Activated CD4-positive, alpha-beta T cell treated with anti-CD3 and anti-CD28 coated beads for 36 hours (primary cell): ENCODE measurements around the gene EMSY. TPM values are rescaled to one million over a fixed set of nuclear protein-coding genes. Genes with fewer than 3 reads are reported as not detected.
"Not testable (repeated sequence)": the region's sequence is repeated elsewhere in the genome, so short reads cannot be mapped to it uniquely, and the experiment has no call there.

Experiments used
- ATAC-seq: fragments of 200-7000 bp; cut with Tn5 transposase; one replicate; pipeline ENCODE4 v1.10.0; 2021; ENCODE audit warnings: mild to moderate bottlenecking, moderate library complexity
- CTCF ChIA-PET: fragments of 350-600 bp; sonication (Branson Sonifier 250); formaldehyde crosslinking; loops from one replicate; lab custom pipeline; 2021; ENCODE audit warnings: antibody characterized with exemption; lab: Charles Lee
- POLR2A ChIA-PET: fragments of 350-600 bp; sonication (Branson Sonifier 250); formaldehyde crosslinking; loops from one replicate; lab custom pipeline; 2021; ENCODE audit warnings: antibody characterized with exemption, inconsistent platforms; lab: Charles Lee
- DNase-seq: peaks from one replicate; pipeline ENCODE4 v3.0.0-alpha.2; 2020
- H3K27ac Mint-ChIP-seq: one replicate; pipeline ENCODE4 v1.8.0; 2021; ENCODE audit warnings: mixed read lengths
- H3K27me3 Mint-ChIP-seq: one replicate; pipeline ENCODE4 v1.8.0; 2021; ENCODE audit warnings: mixed read lengths
- H3K36me3 Mint-ChIP-seq: one replicate; pipeline ENCODE4 v1.8.0; 2021; ENCODE audit warnings: low read depth, mixed read lengths
- H3K4me1 Mint-ChIP-seq: one replicate; pipeline ENCODE4 v1.8.0; 2021; ENCODE audit warnings: mixed read lengths
- H3K4me3 Mint-ChIP-seq: one replicate; pipeline ENCODE4 v1.8.0; 2021; ENCODE audit warnings: mild to moderate bottlenecking, moderate library complexity, mixed read lengths
- H3K9me3 Mint-ChIP-seq: one replicate; pipeline ENCODE4 v1.8.0; 2021; ENCODE audit warnings: low read depth, mixed read lengths
- intact Hi-C, 2 experiments: fragments of 100-400 bp; cut with DNase I in 1 of 2; cut with micrococcal nuclease in 1 of 2; formaldehyde crosslinking; loops; one replicate each; pipeline versions ENCODE4 v1.14.2 to v1.15.1; 2022 to 2024; cut with DNase I, micrococcal nuclease
- total RNA-seq, 2 experiments: library from RNA; stranded (reverse); gene quantifications; one replicate each; pipeline ENCODE4 v1.2.3, GENCODE V29; 2021

Gene EMSY
- total RNA-seq, 2 experiments from 2014 or later: 28.5 to 35.4 TPM

- Mint-ChIP-seq H3K4me1 (peaks cover 14% of the 10 kb centered on the region), H3K4me3 (no peak overlapping the region), H3K27me3 (peaks cover 9% of the 10 kb centered on the region), H3K27ac (no peak overlapping the region), H3K9me3 (no peaks in the 10 kb centered on the region), H3K36me3 (no peaks in the 10 kb centered on the region)
- POLR2A ChIA-PET: no interaction called here
- ATAC-seq (no peak), DNase-seq (no peak)
- CTCF ChIA-PET: no interaction called here
- intact Hi-C loops: no loop called here
Measured at GRCh38 chr11:76558891-76559290, 114.1 kb downstream of the EMSY start.

GRCh38 chr11:76559346-76559745 lies 114.5 kb downstream of the EMSY start:
- POLR2A ChIA-PET: no interaction called here

DNA sequence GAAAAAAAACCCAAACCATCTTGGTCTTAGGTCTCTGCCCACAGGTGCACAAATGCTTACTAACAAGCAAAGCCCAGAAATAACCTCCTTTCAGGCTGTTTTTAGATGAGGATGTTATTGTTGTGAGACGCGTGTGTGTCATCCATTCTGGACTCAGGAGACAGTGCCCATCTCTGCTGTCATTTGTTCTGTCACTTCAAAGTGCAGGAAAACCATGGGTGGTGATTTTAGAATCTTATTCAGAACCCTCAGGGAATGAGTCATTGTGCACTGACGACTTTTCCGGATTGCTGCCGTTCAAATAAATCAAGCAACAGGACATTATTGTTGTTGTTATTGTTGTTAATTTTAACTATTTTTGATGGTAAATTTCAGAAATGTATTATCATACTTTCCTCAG lies 115.4 kb downstream of the EMSY start:
- POLR2A ChIA-PET: no interaction called here
- peaks cover 15% of the 10 kb centered on the region for H3K27me3 Mint-ChIP-seq
- intact Hi-C loops: no loop called here

More at GRCh38 chr11:76559346-76559745, 114.5 kb downstream of the EMSY start:
- Mint-ChIP-seq H3K9me3 (no peaks in the 10 kb centered on the region), H3K4me1 (peaks cover 13% of the 10 kb centered on the region), H3K36me3 (no peaks in the 10 kb centered on the region), H3K4me3 (no peak overlapping the region), H3K27me3 (peaks cover 12% of the 10 kb centered on the region), H3K27ac (no peak overlapping the region)
- intact Hi-C loops: no loop called here
- DNase-seq (no peak), ATAC-seq (no peak)
- CTCF ChIA-PET: no interaction called here

GRCh38 chr11:76561245-76561644 lies 116.4 kb downstream of the EMSY start:
- ATAC-seq (no peak), DNase-seq (no peak)
- no peaks in the 10 kb centered on the region for H3K36me3 Mint-ChIP-seq
- no peak overlapping the region for H3K4me3 Mint-ChIP-seq
- H3K4me1 Mint-ChIP-seq: peaks cover 13% of the 10 kb centered on the region
- intact Hi-C loops: no loop called here
- ChIA-PET POLR2A (no interaction called here), CTCF (interaction anchor here (0.7 to 1.2 kb wide), 2 partner anchors 8 to 160 kb away, joined by 3 read pairs; no protein-coding TSS in a partner anchor)
- peak overlapping the region; percentile 20 for H3K27ac Mint-ChIP-seq
- peaks cover 15% of the 10 kb centered on the region for H3K27me3 Mint-ChIP-seq
- no peaks in the 10 kb centered on the region for H3K9me3 Mint-ChIP-seq

More for the DNA sequence above, 115.4 kb downstream of the EMSY start:
- Mint-ChIP-seq H3K4me1 (peaks cover 13% of the 10 kb centered on the region), H3K4me3 (no peak overlapping the region), H3K36me3 (no peaks in the 10 kb centered on the region), H3K9me3 (no peaks in the 10 kb centered on the region), H3K27ac (no peak overlapping the region)
- CTCF ChIA-PET: interaction anchor here (0.6 to 1.2 kb wide), 2 partner anchors 9 to 40 kb away, joined by 3 read pairs; no protein-coding TSS in a partner anchor
- DNase-seq: peak; percentile 22
- peak; percentile 96 for ATAC-seq

DNA sequence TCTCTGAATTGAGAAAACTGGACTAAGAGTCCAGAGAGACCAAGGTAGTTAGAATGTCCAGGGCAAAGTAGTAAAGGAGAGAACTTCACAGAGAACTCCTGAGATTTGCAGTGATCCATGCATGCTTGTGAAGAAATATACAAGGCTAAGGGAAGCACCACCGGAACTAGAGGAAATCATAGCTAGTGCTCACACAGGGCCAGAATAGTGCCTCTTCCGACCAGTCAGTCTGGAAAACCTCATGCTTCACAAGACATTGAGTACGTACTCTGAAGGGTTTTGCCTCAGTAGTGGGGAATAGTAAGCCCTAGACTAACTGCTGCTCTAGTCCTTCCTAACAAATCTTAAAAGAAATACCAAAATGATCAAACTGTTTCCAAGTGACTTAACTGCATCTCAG lies 117.7 kb downstream of the EMSY start:
- CTCF ChIA-PET: no interaction called here
- intact Hi-C loops: no loop called here
- Mint-ChIP-seq H3K9me3 (no peaks in the 10 kb centered on the region), H3K4me3 (no peak overlapping the region), H3K36me3 (no peaks in the 10 kb centered on the region), H3K27ac (no peak overlapping the region), H3K4me1 (peaks cover 15% of the 10 kb centered on the region), H3K27me3 (peaks cover 15% of the 10 kb centered on the region)
- POLR2A ChIA-PET: no interaction called here
- DNase-seq (no peak), ATAC-seq (no peak)

GRCh38 chr11:76564364-76564763 lies 119.5 kb downstream of the EMSY start:
- no peak for DNase-seq
- no peaks in the 10 kb centered on the region for H3K9me3 Mint-ChIP-seq
- CTCF ChIA-PET: interaction anchor here (0.7 kb wide), 1 partner anchor 51 kb away, joined by 3 read pairs; no protein-coding TSS in a partner anchor
- POLR2A ChIA-PET: no interaction called here
- H3K36me3 Mint-ChIP-seq: no peaks in the 10 kb centered on the region
- intact Hi-C loops: no loop called here
- peaks cover 14% of the 10 kb centered on the region for H3K27me3 Mint-ChIP-seq
- peaks cover 17% of the 10 kb centered on the region for H3K4me1 Mint-ChIP-seq
- no peak for ATAC-seq
- no peak overlapping the region for H3K27ac Mint-ChIP-seq
- no peak overlapping the region for H3K4me3 Mint-ChIP-seq

- intact Hi-C loops: no loop called here
- Mint-ChIP-seq H3K36me3 (no peaks in the 10 kb centered on the region), H3K4me3 (no peak overlapping the region), H3K27ac (no peak overlapping the region), H3K4me1 (peaks cover 7% of the 10 kb centered on the region), H3K27me3 (peaks cover 14% of the 10 kb centered on the region), H3K9me3 (no peaks in the 10 kb centered on the region)
- POLR2A ChIA-PET: interaction anchor here (0.5 kb wide), 1 partner anchor 21 kb away, joined by 3 read pairs; no protein-coding TSS in a partner anchor
- ATAC-seq: peak; percentile 57
- DNase-seq: no peak
- CTCF ChIA-PET: no interaction called here
Measured at GRCh38 chr11:76566811-76567210, 122.0 kb downstream of the EMSY start.

DNA sequence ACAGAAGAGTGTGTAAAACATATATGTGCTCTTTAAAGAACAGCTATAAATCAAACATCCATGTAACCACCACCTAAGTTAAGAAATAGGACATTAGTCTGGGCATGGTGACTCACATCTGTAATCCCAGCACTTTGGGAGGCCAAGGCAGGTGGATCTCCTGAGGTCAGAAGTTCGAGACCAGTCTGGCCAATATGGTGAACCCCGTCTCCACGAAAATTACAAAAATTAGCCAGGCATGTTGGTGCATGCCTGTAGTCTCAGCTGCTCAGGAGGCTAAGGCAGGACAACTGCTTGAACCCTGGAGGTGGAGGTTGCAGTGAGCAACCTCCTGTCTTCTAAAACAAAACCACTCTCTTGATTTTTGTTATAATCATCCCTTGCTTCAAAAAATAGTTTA lies 122.4 kb downstream of the EMSY start:
- H3K36me3 Mint-ChIP-seq: no peaks in the 10 kb centered on the region
- no peak overlapping the region for H3K27ac Mint-ChIP-seq
- DNase-seq (no peak), ATAC-seq (no peak)
- CTCF ChIA-PET: no interaction called here
- peaks cover 7% of the 10 kb centered on the region for H3K4me1 Mint-ChIP-seq
- POLR2A ChIA-PET: interaction anchor here (0.5 kb wide), 1 partner anchor 21 kb away, joined by 3 read pairs; no protein-coding TSS in a partner anchor
- peaks cover 11% of the 10 kb centered on the region for H3K27me3 Mint-ChIP-seq
- intact Hi-C loops: no loop called here
- no peaks in the 10 kb centered on the region for H3K9me3 Mint-ChIP-seq
- no peak overlapping the region for H3K4me3 Mint-ChIP-seq

- Mint-ChIP-seq H3K27me3 (peaks cover 8% of the 10 kb centered on the region), H3K4me1 (peaks cover 7% of the 10 kb centered on the region), H3K27ac (no peak overlapping the region), H3K4me3 (no peak overlapping the region), H3K36me3 (no peaks in the 10 kb centered on the region), H3K9me3 (no peaks in the 10 kb centered on the region)
- DNase-seq (no peak), ATAC-seq (no peak)
- CTCF ChIA-PET: no interaction called here
- POLR2A ChIA-PET: no interaction called here
- intact Hi-C loops: no loop called here
Measured at GRCh38 chr11:76568139-76568538, 123.3 kb downstream of the EMSY start.

- no peak for ATAC-seq
- DNase-seq: no peak
- Mint-ChIP-seq H3K9me3 (no peaks in the 10 kb centered on the region), H3K27ac (no peak overlapping the region), H3K27me3 (peaks cover 8% of the 10 kb centered on the region), H3K4me1 (peaks cover 7% of the 10 kb centered on the region), H3K36me3 (no peaks in the 10 kb centered on the region), H3K4me3 (no peak overlapping the region)
- ChIA-PET CTCF (no interaction called here), POLR2A (no interaction called here)
- intact Hi-C loops: no loop called here
Measured at GRCh38 chr11:76568621-76569020, 123.8 kb downstream of the EMSY start.

DNA sequence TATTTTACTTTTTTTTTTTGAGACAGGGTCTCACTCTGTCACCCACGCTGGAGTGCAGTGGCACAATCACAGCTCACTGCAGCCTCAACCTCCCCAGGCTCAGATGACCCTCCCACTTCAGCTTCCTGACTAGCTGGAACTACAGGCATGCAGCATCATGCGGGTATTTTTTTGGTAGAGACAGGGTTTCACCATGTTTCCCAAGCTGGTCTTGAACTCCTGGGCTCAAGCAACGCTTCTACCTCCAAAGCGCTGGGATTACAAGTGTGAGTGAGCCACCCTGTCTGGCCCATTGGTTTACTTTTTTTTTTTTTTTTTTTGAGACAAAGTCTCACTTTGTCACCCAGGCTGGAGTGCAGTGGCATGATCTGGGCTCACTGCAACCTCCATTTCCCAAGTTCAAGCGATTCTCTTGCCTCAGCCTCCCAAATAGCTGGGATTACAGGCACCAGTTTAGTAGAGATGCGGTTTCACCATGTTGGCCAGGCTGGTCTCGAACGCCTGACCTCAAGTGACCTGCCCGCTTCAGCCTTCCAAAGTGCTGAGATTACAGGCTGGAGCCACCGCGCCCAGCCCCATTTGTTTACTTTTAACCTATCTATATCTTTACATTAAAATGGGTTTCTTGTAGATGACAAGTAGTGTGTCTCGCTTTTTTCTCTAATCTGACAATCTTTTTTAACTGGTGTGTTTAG lies 127.5 kb downstream of the EMSY start:
- H3K36me3 Mint-ChIP-seq, POLR2A ChIA-PET, H3K9me3 Mint-ChIP-seq, H3K27me3 Mint-ChIP-seq, H3K4me3 Mint-ChIP-seq, ATAC-seq, intact Hi-C loops, H3K27ac Mint-ChIP-seq, DNase-seq, H3K4me1 Mint-ChIP-seq: not testable (repeated sequence)
- CTCF ChIA-PET: interaction anchor here (0.8 kb wide), 1 partner anchor 350 kb away, joined by 3 read pairs; no protein-coding TSS in a partner anchor

DNA sequence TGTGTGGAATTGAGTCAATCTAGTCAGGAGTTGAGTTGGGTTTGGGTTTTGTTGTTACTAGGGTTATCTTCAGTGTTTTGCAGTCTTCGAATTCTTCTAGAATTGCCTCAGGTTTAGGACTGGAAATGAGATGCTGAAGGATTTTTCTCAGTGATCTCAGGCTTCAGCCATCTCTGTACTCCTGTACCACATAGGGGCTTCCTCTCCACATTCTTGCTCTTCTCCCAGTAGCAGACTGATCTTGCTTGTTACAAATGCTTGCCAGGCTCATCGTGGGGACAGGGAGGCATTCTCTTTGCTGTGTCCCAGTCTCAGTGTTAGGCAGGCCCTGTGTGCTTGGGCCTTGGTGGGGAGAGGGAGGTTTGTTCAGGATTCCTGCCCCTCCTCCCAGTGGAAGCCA lies 129.6 kb downstream of the EMSY start:
- ChIA-PET CTCF (no interaction called here), POLR2A (no interaction called here)
- Mint-ChIP-seq H3K4me1 (no peaks in the 10 kb centered on the region), H3K36me3 (no peaks in the 10 kb centered on the region), H3K27ac (no peak overlapping the region), H3K27me3 (peaks cover under 1% of the 10 kb centered on the region), H3K4me3 (no peak overlapping the region), H3K9me3 (no peaks in the 10 kb centered on the region)
- DNase-seq (no peak), ATAC-seq (no peak)
- intact Hi-C loops: no loop called here
